CD4-positive, alpha-beta T cell treated with Interleukin-12 subunit alpha and Interleukin-12 subunit beta, for 1 hour (primary cell): ENCODE measurements around the gene HTR2B.
A peak's percentile ranks its signal among the peaks of the same experiment; 100 is the strongest.
"Not testable (repeated sequence)": the region's sequence is repeated elsewhere in the genome, so short reads cannot be mapped to it uniquely, and the experiment has no call there.

Experiments used
- DNase-seq: peaks from one replicate; pipeline ENCODE4 v3.0.0-alpha.2; 2020

The HTR2B gene

DNA sequence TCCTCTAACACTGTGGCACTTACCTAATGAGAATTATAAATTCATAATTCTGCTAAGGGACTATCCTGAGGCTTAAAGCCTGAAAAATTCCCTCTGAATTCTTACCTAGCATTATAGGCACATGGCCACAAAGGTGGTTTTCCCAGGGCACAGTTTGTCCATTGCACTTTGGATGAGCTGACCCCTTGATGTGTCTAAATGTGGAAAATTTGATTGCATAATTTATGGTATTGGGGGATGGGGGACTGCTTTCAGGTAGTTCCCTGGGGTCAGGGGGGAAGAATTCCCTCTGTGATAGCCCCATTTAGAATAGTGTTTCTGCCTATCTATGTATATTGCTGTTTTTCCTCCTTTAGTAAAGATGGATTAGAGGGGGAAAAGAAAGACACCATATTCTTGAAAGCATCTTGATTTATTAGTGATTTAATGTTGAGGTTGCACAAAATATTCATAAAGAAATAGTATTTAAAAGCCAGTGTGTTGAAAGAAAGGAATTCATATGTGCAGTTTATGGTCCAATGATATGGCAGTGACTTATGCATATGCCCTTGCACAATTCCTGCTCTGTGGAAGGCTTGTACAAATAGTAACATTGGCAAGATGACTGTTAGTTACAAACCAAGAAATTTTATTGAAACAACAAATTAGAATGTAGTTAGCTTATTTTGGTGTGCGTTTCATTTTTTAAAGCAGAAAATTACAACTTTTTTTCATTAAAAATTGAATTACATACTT is 8.7 kb upstream of the HTR2B start:
- no peak for DNase-seq

DNA sequence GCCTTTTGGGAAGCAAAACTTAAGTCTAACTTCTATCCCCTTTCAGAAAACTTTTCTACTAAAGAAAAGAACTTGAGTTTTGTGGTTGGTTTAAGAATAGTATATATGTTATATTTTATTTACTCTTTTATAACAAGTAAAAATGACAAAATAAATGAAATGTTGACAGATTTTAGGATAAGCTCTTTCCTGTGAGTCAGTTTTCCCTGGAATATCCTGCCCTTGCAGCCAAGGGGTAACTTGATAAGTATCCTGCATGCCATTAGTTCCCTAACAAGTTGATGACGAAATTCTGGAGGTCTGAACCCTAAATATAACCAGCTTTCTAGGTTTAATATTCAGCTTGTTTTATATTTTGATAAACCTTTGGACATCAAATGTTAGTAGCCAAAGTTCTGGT is 7.3 kb upstream of the HTR2B start:
- no peak for DNase-seq

DNA sequence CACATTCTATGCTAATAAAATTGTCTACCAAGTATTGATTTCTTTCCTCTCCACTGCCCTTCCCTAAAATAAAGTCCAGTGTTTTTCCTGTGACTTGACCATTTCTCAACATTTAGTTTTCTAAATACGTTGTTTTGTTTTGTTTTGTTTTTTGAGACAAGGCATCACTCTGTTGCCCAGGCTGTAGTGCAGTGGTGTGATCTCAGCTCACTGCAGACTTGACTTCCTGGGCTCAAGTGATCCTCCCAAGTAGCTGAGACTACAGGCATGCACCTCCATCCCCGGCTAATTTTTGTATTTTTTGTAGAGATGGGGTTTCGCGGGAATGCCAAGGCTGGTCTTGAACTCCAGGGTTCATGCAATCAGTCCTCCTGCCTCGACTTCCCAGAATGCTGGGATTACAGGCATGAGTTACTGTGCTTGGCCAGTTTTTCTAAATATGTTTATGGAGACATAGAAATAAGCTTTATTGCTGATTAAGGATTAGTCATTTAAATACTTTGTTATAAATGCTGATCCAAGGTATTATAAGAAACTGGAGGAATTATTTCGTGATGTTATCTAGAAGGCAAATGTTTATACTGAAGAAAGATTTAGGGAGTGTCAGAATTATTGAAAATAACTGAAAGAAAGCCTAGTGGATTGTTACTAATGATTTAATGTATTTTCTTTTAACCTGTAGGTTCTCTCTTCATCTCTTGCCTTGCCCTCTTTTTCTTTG is 5.7 kb upstream of the HTR2B start:
- DNase-seq: no peak

DNA sequence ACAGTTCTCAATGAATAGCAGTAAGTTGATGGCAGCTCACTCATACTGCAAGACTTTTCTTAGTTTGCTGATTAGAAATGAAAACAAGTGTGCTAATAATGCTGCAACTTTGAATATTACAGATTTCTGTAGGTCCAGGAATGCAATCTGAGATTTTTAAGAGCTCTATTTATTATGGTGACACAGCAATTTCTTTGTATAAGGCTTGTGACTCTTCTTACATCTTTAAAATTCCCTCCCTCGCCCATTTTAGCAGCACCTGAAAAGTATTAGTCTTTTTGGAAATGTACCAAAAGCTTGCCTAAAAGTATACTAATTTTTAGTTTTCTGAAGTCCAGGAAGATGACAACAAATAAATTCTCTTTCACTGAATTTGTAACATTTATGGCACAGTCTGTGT is 4.4 kb upstream of the HTR2B start:
- DNase-seq: no peak

DNA sequence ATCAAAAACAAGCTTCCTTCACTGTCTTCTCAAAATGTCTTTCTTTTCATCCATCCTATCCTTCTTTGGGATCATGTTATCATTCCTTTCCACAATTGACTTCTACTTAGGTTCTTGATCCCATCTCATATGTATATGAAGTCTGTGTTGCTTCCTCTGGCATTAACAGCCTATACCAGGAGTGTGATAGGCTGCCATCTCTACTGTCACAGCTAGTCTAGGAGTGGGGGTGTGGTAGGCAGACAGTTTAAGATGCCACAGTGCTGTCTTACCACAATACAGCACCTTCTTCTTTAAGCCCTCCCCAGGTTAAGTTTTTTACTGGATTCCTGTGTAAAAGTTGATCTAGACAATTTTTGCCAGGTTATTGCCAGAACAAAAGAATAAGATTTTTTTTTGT is 3.7 kb upstream of the HTR2B start:
- no peak for DNase-seq

DNA sequence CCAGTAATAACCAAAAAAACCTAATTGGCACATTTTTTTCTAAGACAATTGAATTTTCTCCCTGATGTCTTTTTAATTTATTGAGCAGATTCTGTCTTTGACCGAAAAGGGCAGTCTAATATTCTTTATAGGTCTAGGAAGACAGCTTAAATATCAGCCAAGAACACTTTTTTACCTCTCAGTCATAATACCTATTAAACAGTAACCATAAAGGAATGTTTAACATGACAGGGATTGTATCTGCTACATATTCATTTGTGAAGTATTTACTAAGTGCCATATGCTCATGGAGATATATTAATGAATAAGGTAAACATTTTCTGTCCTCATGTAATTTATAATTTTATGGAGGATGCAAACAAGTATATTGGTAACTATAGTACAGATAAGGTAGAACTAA is 3.1 kb upstream of the HTR2B start:
- DNase-seq: no peak

DNA sequence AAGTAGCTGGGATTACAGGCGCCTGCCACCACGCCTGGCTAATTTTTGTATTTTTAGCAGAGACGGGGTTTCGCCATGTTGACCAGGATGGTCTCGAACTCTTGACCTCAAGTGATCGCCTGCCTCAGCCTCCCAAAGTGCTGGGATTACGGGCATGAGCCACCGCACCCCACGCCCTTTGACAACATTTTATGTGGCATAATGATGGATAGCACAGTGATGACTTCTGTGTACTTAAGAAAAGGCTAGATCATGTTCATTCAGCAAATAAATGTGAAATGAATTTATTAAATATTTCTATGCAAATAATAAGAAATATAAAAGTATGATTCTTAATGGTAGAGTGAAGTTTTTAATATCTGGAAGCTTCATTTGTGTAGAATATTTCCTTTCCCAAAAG is 2.6 kb upstream of the HTR2B start:
- no peak for DNase-seq

DNA sequence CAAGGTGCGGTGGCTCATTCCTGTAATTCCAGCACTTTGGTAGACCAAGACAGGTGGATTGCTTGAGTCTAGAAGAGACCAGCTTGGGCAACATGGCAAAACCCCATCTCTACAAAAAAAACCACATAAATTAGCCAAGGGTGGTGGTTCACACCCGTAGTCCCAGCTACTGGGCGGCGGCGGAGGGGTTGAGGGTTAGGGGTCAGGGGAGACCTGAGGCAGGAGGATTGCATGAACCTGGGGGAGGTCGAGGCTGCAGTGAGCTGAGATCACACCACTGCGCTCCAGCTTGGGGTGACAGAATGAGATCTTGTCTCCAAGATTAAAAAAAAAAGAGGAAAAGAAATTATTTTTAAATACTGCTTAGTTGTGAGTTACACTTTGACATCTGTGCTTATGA is 1.3 kb upstream of the HTR2B start:
- DNase-seq: no peak

DNA sequence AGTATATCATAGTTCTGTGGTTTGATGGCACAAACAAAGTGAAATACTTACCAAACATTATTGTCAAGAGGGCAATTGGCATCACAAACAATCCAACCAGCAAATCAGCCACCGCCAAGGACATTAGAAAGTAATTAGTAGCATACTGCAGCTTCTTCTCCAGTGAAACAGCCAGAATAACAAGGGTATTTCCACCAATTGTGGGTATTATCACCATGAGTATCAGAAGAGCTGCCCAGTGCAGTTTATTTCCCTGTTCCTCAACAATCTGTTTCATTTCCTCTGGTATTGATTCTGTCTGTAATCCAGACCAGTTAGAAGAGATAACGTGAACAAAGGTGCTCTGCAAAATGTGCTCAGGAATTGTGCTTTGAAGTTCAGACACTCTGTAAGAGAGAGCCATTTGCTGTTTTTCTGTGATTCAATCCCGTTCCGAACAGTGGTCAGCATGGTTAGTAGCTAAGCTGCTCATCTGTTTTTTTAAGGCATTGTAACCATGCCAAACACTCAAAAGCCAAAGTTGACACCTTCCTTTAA is 1.4 kb downstream of the HTR2B start:
- no peak for DNase-seq

DNA sequence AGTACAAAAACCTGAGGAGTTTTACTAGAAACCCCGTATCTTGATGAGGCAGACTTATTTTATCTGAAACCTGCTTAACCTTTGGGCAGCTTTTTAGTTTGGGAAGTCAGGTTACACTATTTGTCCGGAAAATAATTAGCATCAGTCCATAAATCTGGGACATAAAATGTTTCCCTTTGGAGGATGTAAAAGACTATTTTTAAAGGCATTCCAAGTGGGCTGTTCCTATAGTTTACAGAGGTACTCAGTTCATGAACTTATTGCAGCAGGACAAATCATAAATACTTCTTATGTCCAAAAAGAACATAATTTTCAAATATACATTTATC is 6.3 kb downstream of the HTR2B start:
- no peak for DNase-seq

DNA sequence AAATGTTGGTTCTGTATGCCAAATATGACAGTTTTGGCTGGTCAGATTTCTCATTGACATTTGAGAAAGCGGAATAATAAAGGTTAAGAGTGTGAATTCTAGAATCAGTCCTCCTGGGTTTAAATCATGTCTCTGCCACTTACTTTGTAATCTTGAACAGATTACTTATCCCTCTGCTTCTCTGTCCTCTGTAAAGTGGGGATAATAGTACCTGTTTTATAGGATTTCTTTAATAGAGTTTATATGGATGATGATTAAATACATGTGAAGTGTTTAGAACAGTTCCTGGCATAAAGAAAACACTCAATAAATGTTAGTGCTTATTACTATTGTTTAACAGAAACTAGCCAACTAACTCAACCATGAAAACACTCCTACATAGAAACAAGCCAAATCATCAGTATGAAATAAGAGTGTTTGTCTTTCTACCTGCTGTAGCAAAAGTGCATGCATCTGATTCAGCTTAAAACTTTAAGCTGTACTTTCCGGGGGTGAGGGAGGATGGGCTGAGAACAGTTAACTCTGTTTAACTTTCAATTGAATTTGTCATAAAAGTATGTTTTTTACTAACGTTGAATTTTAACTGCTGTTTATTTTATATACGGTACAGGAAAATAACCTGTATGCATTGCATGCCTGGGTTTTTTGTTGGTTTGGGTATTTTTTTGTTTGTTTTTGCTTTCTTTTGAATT is 6.8 kb downstream of the HTR2B start:
- no peak for DNase-seq

DNA sequence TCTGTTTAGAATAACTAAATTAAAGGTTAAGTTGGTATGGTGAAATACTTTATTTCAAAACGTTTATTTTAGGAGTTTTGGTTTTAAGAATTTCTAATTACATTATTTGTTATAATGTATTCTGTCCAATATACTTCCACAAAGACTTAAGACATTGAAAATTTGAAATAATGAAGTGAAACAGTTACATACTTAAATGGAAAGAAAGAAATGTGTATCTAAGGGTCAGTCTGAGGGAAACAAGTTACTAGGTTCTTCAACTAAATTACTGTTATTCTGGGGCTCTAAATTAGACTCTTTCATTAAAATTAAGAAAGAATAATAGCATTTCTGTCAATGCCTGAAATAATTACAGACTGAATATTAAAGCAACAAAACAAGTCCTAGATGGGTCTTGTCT is 7.7 kb downstream of the HTR2B start:
- DNase-seq: no peak

DNA sequence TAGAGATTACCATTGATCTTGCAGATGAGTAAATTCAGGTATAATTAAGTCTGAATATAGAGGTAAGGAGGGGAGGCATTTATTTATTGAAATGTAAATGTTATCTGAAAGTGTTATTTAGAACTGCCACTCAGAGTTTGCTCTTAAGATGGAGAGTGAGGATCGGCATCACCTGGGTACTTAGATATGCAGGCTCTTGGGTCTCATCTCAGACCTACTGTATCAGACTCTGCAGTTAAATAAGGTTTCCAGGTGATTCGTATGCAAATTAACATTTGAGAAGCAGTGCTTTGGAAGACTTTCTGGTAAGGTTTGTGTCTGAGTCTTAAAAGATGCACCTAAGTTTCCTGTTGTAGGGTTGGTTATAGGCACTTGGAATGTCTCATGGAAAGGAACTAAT is 9.2 kb downstream of the HTR2B start:
- no peak for DNase-seq

DNA sequence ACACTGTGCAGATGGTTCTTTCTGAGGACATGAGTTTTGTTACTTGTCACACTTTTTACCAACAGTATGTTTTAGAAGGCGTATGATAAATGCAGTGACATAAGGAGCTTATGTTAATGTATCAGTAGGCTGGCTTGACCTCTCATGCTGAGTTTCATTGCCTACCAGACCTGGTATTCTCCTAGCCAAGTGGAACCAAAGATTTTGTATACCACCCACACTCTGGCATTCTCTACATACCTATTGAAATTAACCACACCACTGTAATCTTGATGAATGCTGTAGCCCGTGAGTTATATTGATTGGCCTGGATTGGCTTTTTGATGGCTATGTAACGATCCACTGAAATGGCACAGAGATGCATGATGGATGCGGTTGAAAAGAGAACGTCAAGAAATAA is 11.4 kb downstream of the HTR2B start:
- DNase-seq: no peak

DNA sequence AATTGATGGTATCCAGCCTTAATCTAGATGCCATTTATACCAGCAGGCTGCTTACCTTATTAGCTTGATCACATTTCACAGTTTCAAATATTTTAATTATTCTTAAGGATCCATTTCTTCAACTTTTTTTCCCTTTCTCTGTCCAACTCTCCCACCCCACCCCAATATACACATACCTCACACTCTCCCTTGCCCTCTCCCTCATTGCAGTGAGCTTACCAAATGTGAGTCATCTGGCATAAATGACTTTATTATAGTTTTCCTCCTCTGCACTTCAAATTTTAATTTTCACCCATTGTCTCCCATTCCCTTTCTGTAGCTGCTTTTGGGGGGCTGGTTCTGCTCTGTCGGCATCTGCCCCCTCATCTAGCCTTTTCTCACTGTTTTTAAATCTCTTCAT is 12.9 kb downstream of the HTR2B start:
- no peak for DNase-seq

DNA sequence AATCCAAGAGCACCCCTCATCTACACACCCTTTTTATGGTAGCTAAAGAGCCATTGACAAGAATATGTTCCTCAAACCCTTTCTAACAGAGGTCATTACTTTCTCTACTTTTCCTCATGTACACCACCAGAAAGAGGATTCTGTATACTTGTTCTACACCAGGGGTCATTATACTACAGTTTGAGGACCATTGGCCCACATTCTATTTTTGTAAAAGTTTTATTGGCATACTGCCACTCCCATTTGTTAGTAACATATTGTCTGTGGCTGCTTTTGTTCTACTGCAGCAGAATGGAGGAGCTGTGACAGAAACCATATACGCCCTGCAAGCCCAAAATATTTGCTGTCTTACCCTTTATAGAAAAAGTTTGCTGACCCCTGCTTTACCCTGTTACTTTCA is 14.3 kb downstream of the HTR2B start:
- DNase-seq: no peak

DNA sequence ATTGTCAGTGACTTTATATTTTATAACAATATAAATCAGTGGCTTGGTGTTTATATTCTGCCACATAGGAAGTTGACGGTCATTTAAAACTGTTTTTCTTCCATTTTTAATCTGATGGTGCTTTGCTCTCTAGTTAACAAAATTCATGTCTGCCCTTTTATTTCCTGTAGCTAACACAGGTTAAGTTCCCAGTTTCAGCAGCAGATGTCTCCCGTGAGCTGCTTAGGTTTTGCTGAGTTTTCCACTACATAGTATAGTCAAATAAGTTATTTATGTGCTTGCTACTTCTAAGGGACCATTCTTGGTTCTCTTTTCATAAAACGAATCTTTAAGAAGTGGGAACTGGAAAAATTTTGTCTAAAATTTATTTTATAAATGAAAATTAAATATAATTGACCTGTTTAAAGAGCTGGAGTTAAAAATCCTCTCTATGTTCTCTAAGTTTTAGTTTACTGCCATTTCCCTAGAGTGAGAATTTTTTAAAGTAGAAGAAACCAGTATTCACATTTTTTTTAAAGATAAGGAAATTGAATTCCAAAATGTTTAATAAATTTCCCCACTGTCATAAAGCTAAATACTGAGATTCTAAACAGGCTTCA is 20.6 kb downstream of the HTR2B start:
- peak; percentile 61 for DNase-seq

DNA sequence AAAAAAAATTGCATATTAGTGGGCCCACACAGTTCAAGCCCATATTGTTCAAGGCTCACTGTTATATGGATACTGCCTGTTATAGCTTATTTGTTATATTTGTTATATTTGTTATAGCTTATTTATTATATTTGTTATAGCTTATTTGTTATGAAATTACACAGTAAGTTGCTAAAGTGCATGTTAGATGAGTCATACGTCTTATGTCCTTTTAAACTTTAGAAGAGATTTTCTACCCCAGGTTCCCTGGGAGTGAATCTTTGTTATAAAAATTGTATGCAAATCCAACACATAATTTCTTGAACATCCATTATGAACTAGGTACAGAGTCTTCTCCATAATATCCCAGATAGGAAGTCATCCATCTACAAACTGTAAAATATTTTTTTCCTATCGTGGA is 22.1 kb downstream of the HTR2B start:
- no peak for DNase-seq

DNA sequence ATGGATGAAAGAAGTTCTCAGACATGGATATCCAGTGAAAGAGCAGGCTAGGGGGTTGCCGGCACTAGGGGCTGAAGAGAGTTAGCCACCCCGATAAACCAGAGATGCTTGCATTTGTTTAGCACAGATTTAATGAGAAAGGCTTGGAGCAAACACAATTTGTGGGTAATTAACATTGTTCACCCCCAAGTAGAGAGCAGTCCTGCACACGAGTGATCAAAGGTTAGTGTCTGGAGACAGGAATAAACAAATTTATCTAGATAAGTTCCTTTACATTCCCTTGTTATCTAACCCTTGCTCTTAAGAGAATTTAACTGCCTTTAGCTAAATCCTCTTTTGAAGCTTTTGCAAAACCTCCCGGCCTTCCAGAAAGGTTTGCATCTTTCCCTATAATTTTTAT is 23.9 kb downstream of the HTR2B start:
- no peak for DNase-seq

DNA sequence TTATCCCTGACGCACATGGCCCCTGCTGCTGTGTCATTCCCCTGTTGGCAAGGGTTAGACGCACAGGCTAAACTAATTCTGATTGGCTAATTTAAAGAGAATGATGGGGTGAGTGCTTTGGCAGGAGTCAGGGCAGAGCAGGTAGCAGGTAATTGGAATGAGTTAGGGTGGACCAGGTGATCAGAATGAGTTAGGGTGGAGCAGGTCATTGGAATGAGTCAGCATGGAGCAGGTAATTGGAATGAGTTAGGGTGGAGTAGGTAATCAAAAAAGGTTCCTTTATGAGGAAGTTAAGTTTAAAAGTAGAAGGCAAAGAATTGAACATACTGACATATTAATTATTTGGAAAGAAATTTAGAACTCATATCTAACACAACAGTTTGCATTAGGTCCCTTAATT is 24.5 kb downstream of the HTR2B start:
- not testable (repeated sequence) for DNase-seq

DNA sequence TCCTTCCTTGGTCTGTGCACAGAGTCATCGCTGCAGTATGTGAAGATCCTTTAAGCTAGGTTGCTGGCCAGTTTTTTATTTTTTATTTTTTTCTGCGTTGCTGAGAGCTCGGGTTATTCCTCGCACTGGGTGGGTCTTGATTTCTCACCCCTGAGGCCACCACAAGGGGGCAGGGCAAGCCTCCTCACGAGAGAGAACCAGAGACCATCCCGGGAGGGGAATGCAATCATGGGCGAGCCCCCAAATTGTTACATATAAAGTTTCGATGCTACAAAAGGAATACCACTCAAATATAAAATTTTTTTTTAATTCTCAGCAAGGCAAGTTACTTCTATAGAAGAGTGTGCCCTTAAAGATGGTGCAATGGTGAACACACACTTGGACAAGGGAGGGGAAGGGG is 24.9 kb downstream of the HTR2B start:
- DNase-seq: no peak

DNA sequence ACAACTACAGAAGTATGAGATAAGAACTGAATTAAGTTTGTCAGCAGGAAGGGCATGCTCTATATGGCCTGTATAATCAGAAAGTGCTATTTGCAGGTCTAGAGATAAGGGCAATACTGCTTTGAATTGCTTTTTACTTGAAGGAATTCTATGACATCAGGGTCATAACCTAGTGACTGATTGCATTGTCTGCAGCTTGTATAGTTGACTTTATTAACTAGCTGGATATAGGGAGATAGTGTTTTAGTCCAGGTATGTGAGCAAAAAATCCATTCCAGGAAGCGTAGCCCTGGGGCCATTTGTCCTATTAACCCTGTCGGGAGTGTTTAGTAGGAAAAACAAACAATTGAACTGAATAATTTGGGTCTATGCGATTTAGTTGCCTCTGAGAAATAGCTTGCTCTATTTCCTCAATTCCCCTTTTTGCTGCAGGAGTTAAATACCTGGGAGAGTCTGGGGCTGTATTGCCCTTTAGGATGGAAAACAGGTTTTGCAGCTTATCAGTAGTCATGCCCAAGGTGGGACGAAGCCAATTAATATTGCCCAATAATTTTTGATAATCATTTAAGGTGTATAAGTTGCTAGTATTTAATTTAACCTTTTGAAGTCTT is 30.0 kb downstream of the HTR2B start:
- no peak for DNase-seq

DNA sequence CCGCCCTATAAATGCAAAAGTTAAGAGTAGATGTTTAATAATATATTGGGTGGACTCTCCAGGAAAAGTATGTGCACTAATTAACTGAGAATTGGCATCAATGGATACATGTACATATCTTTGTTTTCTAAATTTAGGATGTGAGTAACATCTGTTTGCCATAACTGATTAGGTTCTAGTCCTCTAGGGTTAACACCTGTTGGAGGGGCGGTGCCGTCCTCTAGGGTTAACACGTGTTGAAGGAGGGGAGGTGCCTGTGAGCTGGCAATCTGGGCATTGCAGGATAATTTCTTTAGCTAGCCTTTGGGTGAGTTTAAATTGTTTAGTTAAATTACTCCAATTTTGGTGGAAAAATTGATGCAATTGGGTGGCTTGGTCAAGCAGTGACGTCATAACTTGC is 30.9 kb downstream of the HTR2B start:
- DNase-seq: no peak
